CD14-positive monocyte (primary cell): ENCODE measurements around the gene S100B. TPM values are rescaled to one million over a fixed set of nuclear protein-coding genes. Genes with fewer than 3 reads are reported as not detected.

Experiments used
- DNase-seq, 3 donors: peaks; one replicate each; pipeline ENCODE4 v3.0.0-alpha.2; 2011 to 2022
- H2AFZ ChIP-seq: 2 replicates; pipeline ENCODE4 v1.6.0; 2012; ENCODE audit warnings: mild to moderate bottlenecking, low read depth, low read length, inconsistent platforms; ENCODE audit not compliant: insufficient read depth, poor library complexity, severe bottlenecking
- H3K27ac ChIP-seq, 2 donors: 1 replicate in 1 of 2; 2 replicates in 1 of 2; pipeline ENCODE4 v1.5.1; 2012 to 2013; ENCODE audit warnings: low read length in 2 of 2, control low read depth in 1 of 2, inconsistent platforms in 1 of 2, low read depth in 1 of 2, mild to moderate bottlenecking in 1 of 2
- H3K27me3 ChIP-seq, 2 donors: one replicate each; pipeline versions ENCODE4 v1.6.0 to v1.6.1; 2011 to 2013; ENCODE audit warnings: low read length in 2 of 2; ENCODE audit not compliant: control insufficient read depth in 2 of 2, insufficient read depth in 2 of 2
- H3K36me3 ChIP-seq, 2 donors: replicated peaks in 1 of 2; 1 replicate in 1 of 2; 2 replicates in 1 of 2; pipeline versions ENCODE4 v1.5.1 to v1.6.1; 2012 to 2013; ENCODE audit warnings: low read length in 2 of 2, control low read depth in 1 of 2, inconsistent platforms in 1 of 2, mild to moderate bottlenecking in 1 of 2; ENCODE audit not compliant: insufficient read depth in 2 of 2, control insufficient read depth in 1 of 2
- H3K4me1 ChIP-seq, 2 donors: 1 replicate in 1 of 2; 2 replicates in 1 of 2; pipeline versions ENCODE4 v1.5.1 to v1.6.1; 2012 to 2013; ENCODE audit warnings: low read length in 2 of 2, control low read depth in 1 of 2, inconsistent platforms in 1 of 2, mild to moderate bottlenecking in 1 of 2, moderate library complexity in 1 of 2; ENCODE audit not compliant: insufficient read depth in 2 of 2, control insufficient read depth in 1 of 2
- H3K4me2 ChIP-seq: replicated peaks from 2 replicates; pipeline ENCODE3; 2012; ENCODE audit warnings: low read length, moderate library complexity, mild to moderate bottlenecking; ENCODE audit not compliant: poor library complexity, severe bottlenecking; ENCODE audit errors: extremely low read depth
- H3K4me3 ChIP-seq, 3 experiments: fragments of 200-600 bp in 1 of 3; sonication (generic) in 1 of 3; replicated peaks in 1 of 3; 1 replicate in 2 of 3; 2 replicates in 1 of 3; pipeline ENCODE4 v1.5.1; 2011 to 2013; ENCODE audit warnings: low read length in 3 of 3, mild to moderate bottlenecking in 3 of 3, control low read depth in 2 of 3, low read depth in 2 of 3, inconsistent platforms in 1 of 3, moderate library complexity in 1 of 3
- H3K79me2 ChIP-seq: 2 replicates; pipeline ENCODE4 v1.6.0; 2012; ENCODE audit warnings: mild to moderate bottlenecking, control low read depth, inconsistent platforms, low read length, moderate library complexity; ENCODE audit not compliant: insufficient read depth
- H3K9ac ChIP-seq: 2 replicates; pipeline ENCODE4 v1.6.0; 2017; ENCODE audit warnings: low read length, mild to moderate bottlenecking; ENCODE audit not compliant: insufficient read depth, poor library complexity, severe bottlenecking
- H3K9me3 ChIP-seq, 2 donors: replicated peaks in 1 of 2; 1 replicate in 1 of 2; 2 replicates in 1 of 2; pipeline versions ENCODE4 v1.5.1 to v1.6.1; 2012 to 2013; ENCODE audit warnings: low read length in 2 of 2, control low read depth in 1 of 2; ENCODE audit not compliant: control insufficient read depth in 1 of 2, insufficient read depth in 1 of 2
- H4K20me1 ChIP-seq: 2 replicates; pipeline ENCODE4 v1.6.0; 2012; ENCODE audit warnings: mild to moderate bottlenecking, low read length, control low read depth, moderate library complexity; ENCODE audit not compliant: insufficient read depth
- H3K27ac Mint-ChIP-seq, 7 donors: one replicate each; pipeline ENCODE4 v1.8.0; 2020; ENCODE audit warnings: mild to moderate bottlenecking in 7 of 7, mixed read lengths in 7 of 7, moderate library complexity in 6 of 7, inconsistent platforms in 2 of 7
- H3K27me3 Mint-ChIP-seq, 3 donors: one replicate each; pipeline ENCODE4 v1.8.0; 2021 to 2022; ENCODE audit warnings: low read depth in 3 of 3, mild to moderate bottlenecking in 3 of 3, mixed read lengths in 3 of 3, moderate library complexity in 3 of 3, inconsistent platforms in 1 of 3
- H3K36me3 Mint-ChIP-seq, 2 donors: one replicate each; pipeline ENCODE4 v1.8.0; 2020; ENCODE audit warnings: mixed read lengths in 2 of 2, inconsistent platforms in 1 of 2, mild to moderate bottlenecking in 1 of 2
- H3K4me1 Mint-ChIP-seq: one replicate; pipeline ENCODE4 v1.8.0; 2020; ENCODE audit warnings: mild to moderate bottlenecking, mixed read lengths
- H3K4me3 Mint-ChIP-seq, 2 donors: one replicate each; pipeline ENCODE4 v1.8.0; 2020; ENCODE audit warnings: mild to moderate bottlenecking in 2 of 2, mixed read lengths in 2 of 2, moderate library complexity in 1 of 2
- H3K9me3 Mint-ChIP-seq, 7 donors: one replicate each; pipeline ENCODE4 v1.8.0; 2020 to 2022; ENCODE audit warnings: mixed read lengths in 7 of 7, mild to moderate bottlenecking in 6 of 7, moderate library complexity in 6 of 7, inconsistent platforms in 2 of 7
- CTCF ChIP-seq: fragments of 200-600 bp; IDR thresholded peaks from one replicate; pipeline ENCODE4 v1.8.0; 2022; ENCODE audit warnings: antibody characterized with exemption, mild to moderate bottlenecking
- WGBS: methylation state at CpG from one replicate; pipeline ENCODE4 v1.1.5; 2013; ENCODE audit warnings: missing lambda C conversion rate; ENCODE audit not compliant: insufficient coverage; 5-methylcytosine and 5-hydroxymethylcytosine counted together
- intact Hi-C, 2 donors: fragments of 100-400 bp; cut with micrococcal nuclease; formaldehyde crosslinking; loops; one replicate each; pipeline versions ENCODE4 v1.15.0 to v1.15.1; 2023
- polyA plus RNA-seq, 3 donors: library from polyadenylated mRNA; depleted of rRNA in 1 of 3; unstranded in 2 of 3; stranded (reverse) in 1 of 3; fragments of 300-500 nt in 2 of 3; fragments of >200 nt in 1 of 3; fragmentation: Illumina TruSeq in 2 of 3; gene quantifications; 1 replicate in 2 of 3; 2 replicates in 1 of 3; pipeline ENCODE4 v1.2.3, GENCODE V29; 2012 to 2021

S100B gene
- polyA plus RNA-seq, 3 donors, result 0.59 to 1.4 (median 0.67) TPM

GRCh38 chr21:46618738-46619379 is 14.0 kb upstream of the S100B start:
- H3K27ac Mint-ChIP-seq, result no peak overlapping the region
- no peaks in the 10 kb centered on the region for H3K79me2 ChIP-seq
- H3K27me3 Mint-ChIP-seq, result no peaks in the 10 kb centered on the region
- H3K4me2 ChIP-seq, result no peak overlapping the region
- DNase-seq, result no peak
- no peak for TF ChIP-seq CTCF
- no peak overlapping the region for H3K9ac ChIP-seq
- H3K27ac ChIP-seq, result no peak overlapping the region
- H3K36me3 ChIP-seq, result no peaks in the 10 kb centered on the region
- peaks cover 4 to 13% (median 9%) of the 10 kb centered on the region in 7 donors for H3K9me3 Mint-ChIP-seq
- no peaks in the 10 kb centered on the region for H3K27me3 ChIP-seq
- H4K20me1 ChIP-seq, result no peaks in the 10 kb centered on the region
- peaks cover 46% of the 10 kb centered on the region for H3K4me1 Mint-ChIP-seq
- no CpG with 5 or more reads among the region's 5 CpGs for WGBS
- no peak overlapping the region for H3K4me3 ChIP-seq
- H2AFZ ChIP-seq, result no peak overlapping the region
- intact Hi-C loops, result no loop called here
- peaks cover 32 to 50% of the 10 kb centered on the region in 2 donors for H3K4me1 ChIP-seq
- peaks cover 0 to 2% of the 10 kb centered on the region in 2 donors for H3K36me3 Mint-ChIP-seq
- H3K9me3 ChIP-seq, result no peaks in the 10 kb centered on the region
- H3K4me3 Mint-ChIP-seq, result no peak overlapping the region

- Histone ChIP-seq H4K20me1 (no peaks in the 10 kb centered on the region), H3K4me2 (no peak overlapping the region), H3K36me3 (no peaks in the 10 kb centered on the region), H3K4me1 (peaks cover 23 to 41% of the 10 kb centered on the region in 2 donors), H3K27ac (no peak overlapping the region), H2AFZ (no peak overlapping the region), H3K9ac (no peak overlapping the region), H3K4me3 (no peak overlapping the region), H3K9me3 (no peaks in the 10 kb centered on the region), H3K79me2 (no peaks in the 10 kb centered on the region), H3K27me3 (no peaks in the 10 kb centered on the region)
- no CpG with 5 or more reads among the region's 6 CpGs for WGBS
- peak in 1 of 3 donors; percentile 31 for DNase-seq
- Mint-ChIP-seq H3K4me1 (peaks cover 37% of the 10 kb centered on the region), H3K27me3 (no peaks in the 10 kb centered on the region), H3K4me3 (no peak overlapping the region), H3K9me3 (peaks cover 4 to 13% (median 9%) of the 10 kb centered on the region in 7 donors), H3K27ac (peak overlapping the region in 3 of 7 donors; percentile 32 to 82 (median 67)), H3K36me3 (peaks cover 0 to 2% of the 10 kb centered on the region in 2 donors)
- intact Hi-C loops, result no loop called here
- TF ChIP-seq CTCF, result no peak
Measured at GRCh38 chr21:46617267-46618051, 12.6 kb upstream of the S100B start.
